GM12865 (cell line): ENCODE data around the gene ANKAR.
"Not testable (repeated sequence)": the region's sequence is repeated elsewhere in the genome, so short reads cannot be mapped to it uniquely, and the experiment has no call there.

Source experiments
- DNase-seq: peaks from one replicate; pipeline ENCODE4 v3.0.0; 2010; ENCODE audit warnings: low read depth
- H3K4me3 ChIP-seq: 2 replicates; pipeline ENCODE4 v1.5.1; 2011; ENCODE audit warnings: mild to moderate bottlenecking, low read depth, low read length, control low read depth
- TF ChIP-seq, protein P1 (sequence below): IDR thresholded peaks from 2 replicates; pipeline ENCODE4 v1.5.1; 2011; ENCODE audit warnings: low read length, control low read depth, low read depth, inconsistent platforms; ENCODE audit not compliant: insufficient read depth; ENCODE audit errors: missing control alignments

Gene ANKAR

DNA sequence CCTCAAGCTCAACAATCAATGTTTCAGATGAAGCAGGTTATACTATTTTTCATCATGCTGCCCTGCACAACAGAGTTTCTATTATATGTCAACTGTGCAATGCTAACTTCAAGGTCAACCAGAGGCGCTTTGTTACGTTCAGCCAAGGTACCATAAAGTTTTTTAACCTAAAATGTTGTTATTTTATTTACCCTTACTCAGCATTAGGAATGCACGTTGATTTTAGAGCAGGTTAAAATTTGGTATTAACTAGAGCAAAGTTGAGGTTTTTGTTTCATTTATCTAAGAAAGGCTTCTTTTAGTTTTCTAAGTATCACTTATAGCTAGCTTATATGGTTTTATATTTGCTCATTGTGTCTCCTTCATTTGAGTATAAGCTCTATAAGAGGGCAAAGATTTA is 21.8 kb downstream of the ANKAR start:
- DNase-seq, result no peak
- H3K4me3 ChIP-seq, result no peak overlapping the region
- TF ChIP-seq, protein P1, sequence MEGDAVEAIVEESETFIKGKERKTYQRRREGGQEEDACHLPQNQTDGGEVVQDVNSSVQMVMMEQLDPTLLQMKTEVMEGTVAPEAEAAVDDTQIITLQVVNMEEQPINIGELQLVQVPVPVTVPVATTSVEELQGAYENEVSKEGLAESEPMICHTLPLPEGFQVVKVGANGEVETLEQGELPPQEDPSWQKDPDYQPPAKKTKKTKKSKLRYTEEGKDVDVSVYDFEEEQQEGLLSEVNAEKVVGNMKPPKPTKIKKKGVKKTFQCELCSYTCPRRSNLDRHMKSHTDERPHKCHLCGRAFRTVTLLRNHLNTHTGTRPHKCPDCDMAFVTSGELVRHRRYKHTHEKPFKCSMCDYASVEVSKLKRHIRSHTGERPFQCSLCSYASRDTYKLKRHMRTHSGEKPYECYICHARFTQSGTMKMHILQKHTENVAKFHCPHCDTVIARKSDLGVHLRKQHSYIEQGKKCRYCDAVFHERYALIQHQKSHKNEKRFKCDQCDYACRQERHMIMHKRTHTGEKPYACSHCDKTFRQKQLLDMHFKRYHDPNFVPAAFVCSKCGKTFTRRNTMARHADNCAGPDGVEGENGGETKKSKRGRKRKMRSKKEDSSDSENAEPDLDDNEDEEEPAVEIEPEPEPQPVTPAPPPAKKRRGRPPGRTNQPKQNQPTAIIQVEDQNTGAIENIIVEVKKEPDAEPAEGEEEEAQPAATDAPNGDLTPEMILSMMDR, result no peak

GRCh38 chr2:189698020-189698887 is 23.8 kb downstream of the ANKAR start:
- DNase-seq, result peak; percentile 54

GRCh38 chr2:189700681-189701080 is 26.2 kb downstream of the ANKAR start:
- TF ChIP-seq, protein P1, result no peak
- no peak for DNase-seq

More at GRCh38 chr2:189698020-189698887, 23.8 kb downstream of the ANKAR start:
- H3K4me3 ChIP-seq, result no peak overlapping the region
- TF ChIP-seq, protein P1, result peak; percentile 38

DNA sequence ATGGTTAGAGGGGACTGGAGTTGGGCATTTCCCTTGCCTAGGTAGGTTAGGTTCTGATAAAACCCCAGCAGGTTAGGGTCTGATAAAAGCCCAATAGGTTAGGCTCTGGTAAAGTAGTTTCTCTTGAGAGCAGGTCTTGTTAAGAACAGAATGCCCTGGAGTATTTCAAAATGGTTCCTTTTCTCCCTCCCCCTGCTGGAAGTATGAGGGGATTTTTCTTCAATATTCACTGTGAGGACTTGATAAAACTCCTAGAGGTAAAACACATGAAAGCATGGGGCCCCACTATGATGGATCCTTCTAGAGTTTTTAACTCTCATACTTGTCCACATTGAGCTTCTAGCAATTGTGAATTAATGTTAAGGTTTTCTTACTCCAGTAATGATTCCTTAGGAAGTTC is 27.6 kb downstream of the ANKAR start:
- TF ChIP-seq, protein P1, result peak; percentile 12
- DNase-seq, result no peak
- H3K4me3 ChIP-seq, result no peak overlapping the region

More at GRCh38 chr2:189700681-189701080, 26.2 kb downstream of the ANKAR start:
- no peak overlapping the region for H3K4me3 ChIP-seq

DNA sequence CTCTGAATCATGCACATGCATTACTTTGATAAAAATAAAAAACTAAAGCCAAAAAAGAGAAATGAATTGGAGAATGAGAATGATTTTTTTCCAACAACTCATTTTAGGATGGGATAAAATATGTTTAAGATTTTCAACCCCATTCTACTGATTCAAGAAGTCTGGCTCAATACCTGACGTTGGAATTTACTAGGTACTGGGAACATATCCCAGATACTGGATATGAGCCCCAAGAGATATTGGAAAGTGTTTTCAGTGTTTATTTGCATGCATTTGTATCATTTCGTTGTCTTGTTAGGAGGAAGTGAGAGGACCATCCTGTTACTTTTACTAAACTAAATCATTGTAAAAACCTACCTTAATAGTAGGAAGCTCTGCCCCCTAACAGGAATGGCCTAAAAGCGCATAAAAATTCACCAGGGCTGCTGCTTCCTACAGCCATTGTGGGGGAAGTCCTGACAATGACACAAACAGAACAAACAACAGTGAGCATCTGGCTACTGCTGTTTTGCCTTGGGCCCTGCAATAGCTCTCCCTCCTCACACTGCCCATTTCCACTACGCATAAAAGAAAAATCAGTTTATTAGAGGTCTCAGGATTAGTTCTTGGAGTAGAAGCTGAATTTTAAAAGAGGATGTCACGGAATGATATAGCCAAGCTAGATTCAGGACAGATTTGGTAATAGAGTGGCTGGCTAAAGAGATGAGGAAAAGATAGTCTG is 35.2 kb downstream of the ANKAR start:
- H3K4me3 ChIP-seq, result no peak overlapping the region
- TF ChIP-seq, protein P1, result no peak
- no peak for DNase-seq

DNA sequence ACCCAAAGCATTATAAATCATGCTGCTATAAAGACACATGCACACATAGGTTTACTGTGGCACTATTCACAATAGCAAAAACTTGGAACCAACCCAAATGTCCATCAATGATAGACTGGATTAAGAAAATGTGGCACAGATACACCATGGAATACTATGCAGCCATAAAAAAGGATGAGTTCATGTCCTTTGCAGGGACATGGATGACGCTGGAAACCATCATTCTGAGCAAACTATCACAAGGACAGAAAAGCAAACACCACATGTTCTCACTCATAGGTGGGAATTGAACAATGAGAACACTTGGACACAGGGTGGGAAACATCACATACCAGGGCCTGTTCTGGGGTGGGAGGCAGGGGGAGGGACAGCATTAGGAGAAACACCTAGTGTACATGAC is 43.1 kb downstream of the ANKAR start:
- not testable (repeated sequence) for H3K4me3 ChIP-seq, DNase-seq

DNA sequence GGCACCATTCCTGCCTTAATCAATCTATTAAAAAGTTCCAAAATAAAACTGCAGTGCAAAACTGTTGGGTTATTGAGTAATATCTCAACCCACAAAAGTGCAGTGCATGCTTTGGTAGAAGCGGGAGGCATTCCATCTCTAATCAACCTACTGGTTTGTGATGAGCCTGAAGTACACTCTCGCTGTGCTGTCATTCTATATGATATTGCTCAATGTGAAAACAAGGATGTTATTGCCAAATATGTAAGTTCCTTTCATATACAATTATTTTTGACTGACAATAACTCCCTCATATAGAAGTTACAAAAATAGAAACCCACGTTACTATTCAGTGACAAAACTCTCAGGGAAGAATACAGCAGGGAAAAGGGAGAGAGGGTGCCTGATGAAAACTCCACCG is 45.1 kb downstream of the ANKAR start:
- no peak for DNase-seq
- TF ChIP-seq, protein P1, result no peak

More for the DNA sequence above, 45.1 kb downstream of the ANKAR start:
- no peak overlapping the region for H3K4me3 ChIP-seq
